K562 (cell line): ENCODE data around the gene MSS51. TPM values are rescaled to one million over a fixed set of nuclear protein-coding genes. Genes with fewer than 3 reads are reported as not detected.
"Not testable (repeated sequence)": the region's sequence is repeated elsewhere in the genome, so short reads cannot be mapped to it uniquely, and the experiment has no call there.

ENCODE experiments used
- ATAC-seq: fragments of 200-7000 bp; cut with Tn5 transposase; 3 replicates; pipeline ENCODE4 v1.9.1; 2020; ENCODE audit warnings: moderate library complexity
- BruUV-seq: library from RNA; stranded (reverse); fragments of 400-500 nt; replicated peaks from 2 replicates; lab custom pipeline; 2021; lab: Mats Ljungman, UMichigan
- CTCF ChIA-PET: fragments of 300-600 bp; formaldehyde crosslinking; extraction: SDS; loops from one replicate; lab custom pipeline; 2021; ENCODE audit warnings: low intra/inter-chr PET ratio; lab: Yijun Ruan, JAX
- POLR2A ChIA-PET: fragments of 300-600, 350-650 bp; sonication (Branson Sonifier 250); formaldehyde crosslinking; extraction: SDS; loops from one replicate; lab custom pipeline; 2021; ENCODE audit warnings: antibody characterized with exemption, inconsistent platforms; lab: Yijun Ruan, JAX
- DNase-seq, 4 experiments: peaks; one replicate each; pipeline versions ENCODE4 v3.0.0 to v3.0.0-alpha.2; 2011 to 2018; ENCODE audit warnings: low spot score in 3 of 4, mixed read lengths in 3 of 4; ENCODE audit errors: extremely low read depth in 1 of 4
- FAIRE-seq: peaks from 2 replicates; lab custom pipeline; 2011; peaks lifted over from hg19 to GRCh38; lab: Jason Lieb, UNC
- H2AFZ ChIP-seq: 2 replicates; pipeline ENCODE4 v1.6.0; 2011; ENCODE audit warnings: low read depth, low read length, control low read depth, inconsistent platforms
- H3K27ac ChIP-seq: fragments of 200-600 bp; 3 replicates; pipeline ENCODE4 v1.8.0; 2011; ENCODE audit warnings: low read depth, mild to moderate bottlenecking, control low read depth, inconsistent platforms, low read length, moderate library complexity, mixed read lengths; ENCODE audit errors: extremely low read depth
- H3K27me3 ChIP-seq, 2 experiments: fragments of 300-600 bp in 1 of 2; 2 replicates in 1 of 2; 3 replicates in 1 of 2; pipeline versions ENCODE4 v1.6.0 to v1.8.0; 2011; ENCODE audit warnings: inconsistent platforms in 2 of 2, low read length in 2 of 2, mild to moderate bottlenecking in 1 of 2, mixed read lengths in 1 of 2, moderate library complexity in 1 of 2; ENCODE audit not compliant: control insufficient read depth in 2 of 2, insufficient read depth in 2 of 2
- H3K36me3 ChIP-seq: fragments of 300-600 bp; 3 replicates; pipeline ENCODE4 v1.8.0; 2011; ENCODE audit warnings: mild to moderate bottlenecking, low read length, inconsistent platforms; ENCODE audit not compliant: control insufficient read depth, insufficient read depth
- H3K4me1 ChIP-seq, 2 experiments: fragments of 200-600 bp in 1 of 2; replicated peaks in 1 of 2; 2 replicates in 1 of 2; 3 replicates in 1 of 2; pipeline versions ENCODE4 v1.5.1 to v1.8.0; 2011; ENCODE audit warnings: inconsistent platforms in 2 of 2, low read length in 2 of 2, mild to moderate bottlenecking in 1 of 2, mixed read lengths in 1 of 2, moderate library complexity in 1 of 2; ENCODE audit not compliant: control insufficient read depth in 2 of 2, insufficient read depth in 2 of 2
- H3K4me2 ChIP-seq: 2 replicates; pipeline ENCODE4 v1.6.1; 2011; ENCODE audit warnings: low read length, control low read depth, inconsistent platforms, mixed read lengths; ENCODE audit not compliant: insufficient read depth
- H3K4me3 ChIP-seq: fragments of 200-600 bp; sonication (generic), shearing (Covaris generic); 2 replicates; pipeline ENCODE4 v1.5.1; 2016; ENCODE audit warnings: control low read depth, inconsistent platforms
- H3K79me2 ChIP-seq: fragments of 200-600 bp; 3 replicates; pipeline ENCODE4 v1.8.0; 2011; ENCODE audit warnings: low read length, inconsistent platforms; ENCODE audit not compliant: control insufficient read depth, insufficient read depth
- H3K9ac ChIP-seq, 2 experiments: 2 replicates each; pipeline versions ENCODE4 v1.6.0 to v1.6.1; 2011; ENCODE audit warnings: low read depth in 2 of 2, low read length in 2 of 2, control low read depth in 1 of 2, inconsistent platforms in 1 of 2, mild to moderate bottlenecking in 1 of 2, mixed read lengths in 1 of 2; ENCODE audit not compliant: insufficient read depth in 1 of 2
- H3K9me1 ChIP-seq: one replicate; pipeline ENCODE4 v1.6.0; 2011; ENCODE audit warnings: inconsistent platforms, mild to moderate bottlenecking, low read length, moderate library complexity; ENCODE audit not compliant: control insufficient read depth, insufficient read depth
- H3K9me3 ChIP-seq: replicated peaks from 2 replicates; pipeline ENCODE4 v1.5.1; 2011; ENCODE audit warnings: low read depth, low read length, inconsistent platforms; ENCODE audit not compliant: control insufficient read depth, insufficient read depth
- H4K20me1 ChIP-seq: replicated peaks from 2 replicates; pipeline ENCODE4 v1.6.1; 2011; ENCODE audit warnings: low read length, inconsistent platforms, mixed read lengths; ENCODE audit not compliant: control insufficient read depth, insufficient read depth
- BCOR ChIP-seq: fragments of 450-650 bp; IDR thresholded peaks from 2 replicates; pipeline ENCODE4 v1.6.1; 2016
- C11orf30 ChIP-seq: fragments of 450-650 bp; IDR thresholded peaks from 2 replicates; pipeline ENCODE4 v1.6.1; 2016; ENCODE audit warnings: low read depth, mild to moderate bottlenecking
- E2F5 ChIP-seq: sonication (generic); formaldehyde crosslinking; IDR thresholded peaks from 2 replicates; pipeline ENCODE4 v1.8.0; 2022; ENCODE audit warnings: mild to moderate bottlenecking, missing genetic modification reagents
- MAFF ChIP-seq: IDR thresholded peaks from 2 replicates; pipeline ENCODE4 v1.6.1; 2012; ENCODE audit warnings: low read length, improper control_type of control experiment
- MAFG ChIP-seq: fragments of 450-650 bp; conservative IDR thresholded peaks from 2 replicates; pipeline ENCODE4 v1.6.1; 2016; ENCODE audit warnings: missing genetic modification characterization, missing compliant biosample characterization
- MAFK ChIP-seq: IDR thresholded peaks from 2 replicates; pipeline ENCODE4 v1.6.1; 2011; ENCODE audit warnings: low read length, improper control_type of control experiment
- NFIX ChIP-seq: fragments of 250-450 bp; sonication (Bioruptor Pico); IDR thresholded peaks from 2 replicates; pipeline ENCODE4 v1.4.0; 2020; ENCODE audit warnings: low read depth, mild to moderate bottlenecking, moderate library complexity
- RCOR1 ChIP-seq, 2 experiments: IDR thresholded peaks; 2 replicates each; pipeline ENCODE4 v1.6.1; 2012; ENCODE audit warnings: low read depth in 2 of 2, low read length in 2 of 2, borderline replicate concordance in 1 of 2, improper control_type of control experiment in 1 of 2
- ZNF316 ChIP-seq: fragments of 450-650 bp; IDR thresholded peaks from 2 replicates; pipeline ENCODE4 v1.6.1; 2016
- ZNF444 ChIP-seq: fragments of 250-450 bp; sonication (Bioruptor Pico); IDR thresholded peaks from 2 replicates; pipeline ENCODE4 v1.4.0; 2020; ENCODE audit warnings: mild to moderate bottlenecking, moderate library complexity
- WGBS: fragments of 100-300 bp; shearing (Covaris generic); methylation state at CpG from one replicate; pipeline ENCODE4 v1.1.6; 2016; ENCODE audit warnings: low coverage, mixed read lengths; ENCODE audit not compliant: insufficient coverage; ENCODE audit errors: missing lambda C conversion rate; 5-methylcytosine and 5-hydroxymethylcytosine counted together
- in situ Hi-C: fragments of 300-500 bp; cut with MboI; formaldehyde crosslinking; loops from 4 replicates; pipeline ENCODE4 v1.15.0; 2018; ENCODE audit warnings: inconsistent platforms, mixed read lengths
- intact Hi-C: fragments of 100-400 bp; cut with micrococcal nuclease; formaldehyde crosslinking; loops from 2 replicates; pipeline ENCODE4 v1.14.2; 2022
- polyA plus RNA-seq, 8 experiments: library from polyadenylated mRNA; depleted of rRNA in 4 of 8; stranded (reverse) in 5 of 8; unstranded in 3 of 8; fragments of >200 nt; fragmentation: Nextera tagmentation in 2 of 8; fragmentation: Illumina TruSeq in 1 of 8; extraction: Ambion mirVana in 2 of 8; extraction: Trizol in 1 of 8; gene quantifications; 2 replicates each; pipeline versions ENCODE4 v1.2.1 to v1.2.3, GENCODE V29; 2011 to 2014; ENCODE audit warnings: inconsistent platforms in 1 of 8, missing spikeins in 1 of 8
- total RNA-seq, 7 experiments: library from RNA; depleted of rRNA in 6 of 7; stranded (reverse); fragments of >200 nt in 6 of 7; fragmentation: Illumina TruSeq in 2 of 7; extraction: Trizol in 2 of 7; gene quantifications; 2 replicates each; pipeline versions ENCODE4 v1.2.1 to v1.2.3, GENCODE V29; 2011 to 2021; ENCODE audit warnings: low replicate concordance in 1 of 7

The MSS51 gene
- total and polyA plus RNA-seq, 9 of the 15 experiments (the other 6 are each of a cell fraction or from before 2014, with no cell fraction given) = 0.28 to 1.8 (median 1.2) TPM

- H2AFZ ChIP-seq, H3K9ac ChIP-seq, H3K4me2 ChIP-seq, in situ Hi-C loops, H3K27me3 ChIP-seq, H3K9me1 ChIP-seq, H3K27ac ChIP-seq, H3K4me1 ChIP-seq, H4K20me1 ChIP-seq, H3K9me3 ChIP-seq, POLR2A ChIA-PET, DNase-seq, H3K4me3 ChIP-seq, BruUV-seq, intact Hi-C loops, CTCF ChIA-PET, FAIRE-seq, ATAC-seq: not testable (repeated sequence)
- Histone ChIP-seq H3K79me2 (peaks cover 19% of the 10 kb centered on the region; the same call in 2 of the 3 replicates), H3K36me3 (peaks cover 70% of the 10 kb centered on the region)
- WGBS = 91% methylated on average over 3 of the region's 4 CpGs
- TF ChIP-seq BCOR = 0 out of 2 replicates have a peak, but pooled peaks have one; percentile 19
Observed at GRCh38 chr10:73394325-73394724, 39.0 kb downstream of the MSS51 start.

- H4K20me1 ChIP-seq = no peaks in the 10 kb centered on the region
- H3K4me1 ChIP-seq = no peaks in the 10 kb centered on the region
- CTCF ChIA-PET = no interaction called here
- WGBS = 94% methylated on average over 4 of the region's 4 CpGs
- peak; percentile 57 for TF ChIP-seq MAFK
- TF ChIP-seq RCOR1 (IDR thresholded peaks at IDR 0.05; ENCODE audit: borderline replicate concordance in 1 of 2, low read depth in 2 of 2, low read length in 2 of 2) = no peak
- no peak for TF ChIP-seq ZNF444 (CRISPR knock-in tag)
- TF ChIP-seq ZNF316 = peak; percentile 82
- peak; percentile 67 for TF ChIP-seq MAFF
- no peak for TF ChIP-seq NFIX (CRISPR knock-in tag)
- peak; percentile 60 for TF ChIP-seq C11orf30
- TF ChIP-seq E2F5 (CRISPR knock-in tag) = no peak
- 0 out of 2 replicates have a peak, but pooled peaks have one; percentile 11 for TF ChIP-seq MAFG (tag)
- no peak overlapping the region for H3K4me3 ChIP-seq
- peaks cover 8% of the 10 kb centered on the region; the same call in 2 of the 3 replicates for H3K79me2 ChIP-seq
- POLR2A ChIA-PET = interaction anchor here (0.7 kb wide), 1 partner anchor 9 kb away, joined by 3 read pairs; no protein-coding TSS in a partner anchor
- H3K9me3 ChIP-seq = no peaks in the 10 kb centered on the region
- ATAC-seq (no peak), DNase-seq (no peak), FAIRE-seq (no peak)
- no TSS peak for BruUV-seq
- peaks cover 81% of the 10 kb centered on the region for H3K36me3 ChIP-seq
- no peaks in the 10 kb centered on the region for H3K27me3 ChIP-seq
- no peak overlapping the region for H3K9ac ChIP-seq
- no peaks in the 10 kb centered on the region for H3K9me1 ChIP-seq
- no peak overlapping the region for H3K4me2 ChIP-seq
- H3K27ac ChIP-seq = no peak overlapping the region
- intact Hi-C loops (no loop called here), in situ Hi-C loops (no loop called here)
- no peak overlapping the region for H2AFZ ChIP-seq
Observed at GRCh38 chr10:73388228-73388627, 45.1 kb downstream of the MSS51 start.
